BLaER1 treated with 17β-estradiol and CSF1 and Interleukin-3, amounts not matched to agents 10 nM and 100 nM (cell line): Measurements from ENCODE around the gene FBXL17.

Source experiments
- H3K27ac ChIP-seq, 11 experiments: shearing (Covaris generic); formaldehyde crosslinking; 2 replicates each; pipeline ENCODE4 v1.8.1; 2022
- H3K27me3 ChIP-seq, 11 experiments: shearing (Covaris generic); formaldehyde crosslinking; 2 replicates each; pipeline ENCODE4 v1.8.1; 2022
- H3K36me3 ChIP-seq, 11 experiments: shearing (Covaris generic); formaldehyde crosslinking; 2 replicates each; pipeline ENCODE4 v1.8.1; 2022
- H3K4me1 ChIP-seq, 10 experiments: shearing (Covaris generic); formaldehyde crosslinking; 2 replicates each; pipeline ENCODE4 v1.8.1; 2022
- H3K4me2 ChIP-seq, 11 experiments: shearing (Covaris generic); formaldehyde crosslinking; 2 replicates each; pipeline ENCODE4 v1.8.1; 2022
- H3K4me3 ChIP-seq, 10 experiments: shearing (Covaris generic); formaldehyde crosslinking; 2 replicates each; pipeline ENCODE4 v1.8.1; 2022
- H3K9ac ChIP-seq, 11 experiments: shearing (Covaris generic); formaldehyde crosslinking; 2 replicates each; pipeline ENCODE4 v1.8.1; 2022
- H3K9me3 ChIP-seq, 11 experiments: shearing (Covaris generic); formaldehyde crosslinking; replicated peaks in 1 of 11; 2 replicates each; pipeline ENCODE4 v1.8.1; 2022
- H4K20me1 ChIP-seq, 11 experiments: shearing (Covaris generic); formaldehyde crosslinking; 2 replicates each; pipeline ENCODE4 v1.8.1; 2022
- Cebpa-rat ChIP-seq, 11 experiments: shearing (Covaris generic); IDR thresholded peaks; 2 replicates each; pipeline ENCODE4 v1.8.1; 2022

The FBXL17 gene

DNA sequence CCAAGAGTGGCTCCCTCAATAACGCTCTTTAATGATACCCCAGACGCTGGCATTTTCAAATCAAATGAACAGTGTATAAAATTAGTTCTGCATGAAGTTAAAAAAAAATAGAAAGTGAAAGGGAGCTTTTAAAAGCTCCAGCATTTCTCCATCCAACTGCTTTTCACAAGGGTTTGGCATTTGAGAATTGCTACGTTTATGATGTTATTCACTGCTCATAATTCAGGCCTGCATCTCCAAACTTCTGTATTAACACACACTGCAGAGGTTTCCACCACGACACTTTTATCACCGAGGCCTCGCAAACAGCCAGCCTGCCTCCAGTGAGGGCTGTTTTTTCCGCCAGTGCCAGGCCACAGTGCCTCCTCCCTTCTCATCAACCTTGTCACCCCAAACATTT, 505.6 kb downstream of the FBXL17 start:
- Histone ChIP-seq H3K4me1 (no peaks in the 10 kb centered on the region), H3K4me2 (no peak overlapping the region), H3K36me3 (peaks cover 0 to 9% (median 0%) of the 10 kb centered on the region in 11 experiments; a peak in 1 of 22 replicates), H4K20me1 (no peaks in the 10 kb centered on the region), H3K9me3 (no peaks in the 10 kb centered on the region), H3K4me3 (no peak overlapping the region), H3K9ac (no peak overlapping the region), H3K27me3 (no peaks in the 10 kb centered on the region), H3K27ac (no peak overlapping the region)
- TF ChIP-seq Cebpa-rat (IDR thresholded peaks at IDR 0.05): no peak

GRCh38 chr5:107875833-107876232, 506.1 kb downstream of the FBXL17 start:
- Histone ChIP-seq H3K27me3 (no peaks in the 10 kb centered on the region), H3K9ac (no peak overlapping the region), H3K4me1 (no peaks in the 10 kb centered on the region), H4K20me1 (no peaks in the 10 kb centered on the region), H3K4me2 (no peak overlapping the region), H3K36me3 (peaks cover 0 to 9% (median 0%) of the 10 kb centered on the region in 11 experiments; a peak in 1 of 22 replicates), H3K9me3 (no peaks in the 10 kb centered on the region), H3K27ac (no peak overlapping the region), H3K4me3 (no peak overlapping the region)
- no peak for TF ChIP-seq Cebpa-rat (IDR thresholded peaks at IDR 0.05)

- H3K4me2 ChIP-seq: no peak overlapping the region
- no peaks in the 10 kb centered on the region for H4K20me1 ChIP-seq
- no peaks in the 10 kb centered on the region for H3K27me3 ChIP-seq
- no peak overlapping the region for H3K4me3 ChIP-seq
- H3K9me3 ChIP-seq: no peaks in the 10 kb centered on the region
- peaks cover 0 to 2% (median 0%) of the 10 kb centered on the region in 11 experiments; a peak in 1 of 22 replicates for H3K36me3 ChIP-seq
- H3K27ac ChIP-seq: no peak overlapping the region
- TF ChIP-seq Cebpa-rat (IDR thresholded peaks at IDR 0.05): no peak
- no peaks in the 10 kb centered on the region for H3K4me1 ChIP-seq
- no peak overlapping the region for H3K9ac ChIP-seq
Measured at GRCh38 chr5:107874795-107875194, 507.1 kb downstream of the FBXL17 start.

- no peak overlapping the region for H3K27ac ChIP-seq
- no peaks in the 10 kb centered on the region for H4K20me1 ChIP-seq
- H3K9me3 ChIP-seq: no peaks in the 10 kb centered on the region
- H3K4me3 ChIP-seq: no peak overlapping the region
- no peaks in the 10 kb centered on the region for H3K36me3 ChIP-seq
- H3K9ac ChIP-seq: no peak overlapping the region
- no peak for TF ChIP-seq Cebpa-rat (IDR thresholded peaks at IDR 0.05)
- H3K4me2 ChIP-seq: no peak overlapping the region
- no peaks in the 10 kb centered on the region for H3K27me3 ChIP-seq
- H3K4me1 ChIP-seq: no peaks in the 10 kb centered on the region
Measured at GRCh38 chr5:107873877-107874276, 508.0 kb downstream of the FBXL17 start.

- no peak overlapping the region for H3K9ac ChIP-seq
- H3K4me1 ChIP-seq: no peaks in the 10 kb centered on the region
- H3K36me3 ChIP-seq: no peaks in the 10 kb centered on the region
- no peaks in the 10 kb centered on the region for H4K20me1 ChIP-seq
- no peak overlapping the region for H3K4me3 ChIP-seq
- no peak overlapping the region for H3K27ac ChIP-seq
- no peaks in the 10 kb centered on the region for H3K9me3 ChIP-seq
- H3K4me2 ChIP-seq: no peak overlapping the region
- no peaks in the 10 kb centered on the region for H3K27me3 ChIP-seq
- TF ChIP-seq Cebpa-rat (IDR thresholded peaks at IDR 0.05): no peak
Measured at GRCh38 chr5:107871023-107871422, 510.9 kb downstream of the FBXL17 start.

- Histone ChIP-seq H3K27ac (no peak overlapping the region), H3K4me2 (no peak overlapping the region), H3K9ac (no peak overlapping the region), H3K36me3 (0 out of 22 replicates have a peak, but pooled peaks cover 0 to 2% (median 0%) of the 10 kb centered on the region in 11 experiments), H3K9me3 (no peaks in the 10 kb centered on the region), H4K20me1 (no peaks in the 10 kb centered on the region), H3K4me3 (no peak overlapping the region), H3K4me1 (no peaks in the 10 kb centered on the region), H3K27me3 (no peaks in the 10 kb centered on the region)
- no peak for TF ChIP-seq Cebpa-rat (IDR thresholded peaks at IDR 0.05)
Measured at GRCh38 chr5:107869438-107870115, 512.3 kb downstream of the FBXL17 start.

GRCh38 chr5:107868650-107869409, 513.1 kb downstream of the FBXL17 start:
- no peak for TF ChIP-seq Cebpa-rat (IDR thresholded peaks at IDR 0.05)
- no peak overlapping the region for H3K9ac ChIP-seq
- H3K4me1 ChIP-seq: no peaks in the 10 kb centered on the region
- H3K36me3 ChIP-seq: 0 out of 22 replicates have a peak, but pooled peaks cover 0 to 4% (median 0%) of the 10 kb centered on the region in 11 experiments
- no peak overlapping the region for H3K4me2 ChIP-seq
- H3K27ac ChIP-seq: no peak overlapping the region
- H3K9me3 ChIP-seq: no peaks in the 10 kb centered on the region
- no peaks in the 10 kb centered on the region for H4K20me1 ChIP-seq
- no peak overlapping the region for H3K4me3 ChIP-seq
- H3K27me3 ChIP-seq: no peaks in the 10 kb centered on the region

DNA sequence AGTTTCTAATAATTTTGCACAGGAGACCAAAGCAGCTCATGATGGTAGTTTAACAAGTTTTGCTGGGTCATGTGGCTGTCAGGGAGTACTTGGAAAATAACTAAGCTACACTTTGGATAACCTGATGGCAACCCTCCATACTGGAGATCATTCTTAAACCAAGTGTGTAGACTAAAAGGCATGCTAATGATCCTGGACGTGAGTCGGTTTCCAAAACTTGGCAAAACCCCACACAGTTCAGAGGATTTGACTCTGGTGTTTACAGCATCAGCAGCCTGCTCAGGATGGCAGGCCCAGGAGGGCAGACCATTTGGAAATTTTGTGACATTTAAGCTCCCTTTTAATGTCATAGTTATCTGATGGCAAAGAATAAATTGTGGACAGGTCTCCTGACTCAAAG, 514.6 kb downstream of the FBXL17 start:
- Histone ChIP-seq H3K27ac (no peak overlapping the region), H4K20me1 (no peaks in the 10 kb centered on the region), H3K4me3 (no peak overlapping the region), H3K36me3 (0 out of 22 replicates have a peak, but pooled peaks cover 0 to 4% (median 0%) of the 10 kb centered on the region in 11 experiments), H3K4me1 (no peaks in the 10 kb centered on the region), H3K9me3 (no peaks in the 10 kb centered on the region), H3K4me2 (no peak overlapping the region), H3K27me3 (no peaks in the 10 kb centered on the region), H3K9ac (no peak overlapping the region)
- no peak for TF ChIP-seq Cebpa-rat (IDR thresholded peaks at IDR 0.05)

DNA sequence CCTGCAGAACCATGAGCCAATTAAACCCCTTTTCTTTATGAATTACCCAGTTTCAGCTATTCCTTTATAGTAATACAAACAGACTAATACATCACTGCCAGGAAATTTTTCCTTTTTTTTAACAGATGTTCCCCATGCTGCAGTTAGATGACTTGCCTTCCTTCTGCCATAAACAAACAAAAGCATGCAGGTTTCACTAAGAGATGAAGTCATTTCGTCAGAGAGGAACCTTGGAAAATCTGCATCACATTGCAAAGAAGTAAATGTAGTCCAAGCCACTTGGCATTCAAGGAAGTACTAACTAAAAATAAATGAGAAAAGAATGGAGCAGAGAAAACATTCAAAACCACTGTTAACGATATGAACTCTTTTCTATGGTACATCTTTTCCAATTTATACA, 517.1 kb downstream of the FBXL17 start:
- Histone ChIP-seq H3K4me1 (no peaks in the 10 kb centered on the region), H3K4me3 (no peak overlapping the region), H3K4me2 (no peak overlapping the region), H3K27ac (no peak overlapping the region), H3K9ac (no peak overlapping the region), H3K27me3 (no peaks in the 10 kb centered on the region), H3K9me3 (no peaks in the 10 kb centered on the region), H4K20me1 (0 out of 22 replicates have a peak, but pooled peaks cover 0 to 4% (median 0%) of the 10 kb centered on the region in 11 experiments), H3K36me3 (peaks cover 0 to 10% (median 0%) of the 10 kb centered on the region in 11 experiments; a peak in 2 of 22 replicates)
- no peak for TF ChIP-seq Cebpa-rat (IDR thresholded peaks at IDR 0.05)
